GM18502 (cell line): ENCODE measurements around the gene PSD.
"Not testable (repeated sequence)": the region's sequence is repeated elsewhere in the genome, so short reads cannot be mapped to it uniquely, and the experiment has no call there.

Source experiments
- ATAC-seq: cut with Tn5 transposase; IDR thresholded peaks from one replicate; pipeline ENCODE4 v1.9.1; 2021; ENCODE audit warnings: mild to moderate bottlenecking; ENCODE audit not compliant: unreplicated experiment, poor library complexity

The PSD gene

DNA sequence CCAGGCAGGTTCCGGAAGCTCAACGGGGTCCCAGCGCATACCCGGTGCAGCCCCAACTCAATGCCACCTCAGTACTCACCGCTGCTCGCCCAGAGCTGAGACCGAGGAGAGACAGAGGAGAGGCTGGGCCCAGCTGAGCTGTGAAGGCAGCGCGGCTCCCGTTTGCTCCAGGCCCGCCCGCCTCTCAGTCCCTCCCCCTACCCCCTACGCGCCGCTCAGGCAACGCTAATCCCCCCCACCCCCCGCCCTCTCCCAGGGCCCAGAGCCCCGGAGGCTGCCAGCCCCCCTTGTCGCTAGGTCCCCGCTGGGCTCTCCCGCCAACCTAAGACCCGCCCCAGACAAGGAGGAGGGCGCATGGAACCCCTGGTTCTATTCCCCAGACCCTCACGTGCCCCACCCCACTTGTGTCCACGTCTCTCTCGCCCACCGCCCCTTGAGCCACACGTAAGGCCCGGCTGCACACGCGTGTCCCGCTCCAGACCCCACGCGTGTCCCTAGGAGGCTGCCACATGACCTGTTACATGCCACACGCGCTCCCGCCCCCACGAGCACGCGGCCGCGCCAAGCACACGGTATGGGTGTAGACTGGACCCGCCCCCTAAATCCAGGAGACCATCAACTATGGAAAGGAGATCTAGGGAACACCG is at the start of gene PSD:
Gene PSD (minus strand): TSS at position 164 of the 647 bp plus-strand sequence. CDS start 1,747 bp downstream, outside the sequence.
- no peak for ATAC-seq

GRCh38 chr10:102467971-102468438 is 49.4 kb upstream of the PSD start:
- no peak for ATAC-seq

GRCh38 chr10:102467318-102467717 is 48.7 kb upstream of the PSD start:
- ATAC-seq: no peak

GRCh38 chr10:102465466-102465865 is 46.9 kb upstream of the PSD start:
- ATAC-seq: no peak

GRCh38 chr10:102463983-102464382 is 45.4 kb upstream of the PSD start:
- ATAC-seq: no peak

DNA sequence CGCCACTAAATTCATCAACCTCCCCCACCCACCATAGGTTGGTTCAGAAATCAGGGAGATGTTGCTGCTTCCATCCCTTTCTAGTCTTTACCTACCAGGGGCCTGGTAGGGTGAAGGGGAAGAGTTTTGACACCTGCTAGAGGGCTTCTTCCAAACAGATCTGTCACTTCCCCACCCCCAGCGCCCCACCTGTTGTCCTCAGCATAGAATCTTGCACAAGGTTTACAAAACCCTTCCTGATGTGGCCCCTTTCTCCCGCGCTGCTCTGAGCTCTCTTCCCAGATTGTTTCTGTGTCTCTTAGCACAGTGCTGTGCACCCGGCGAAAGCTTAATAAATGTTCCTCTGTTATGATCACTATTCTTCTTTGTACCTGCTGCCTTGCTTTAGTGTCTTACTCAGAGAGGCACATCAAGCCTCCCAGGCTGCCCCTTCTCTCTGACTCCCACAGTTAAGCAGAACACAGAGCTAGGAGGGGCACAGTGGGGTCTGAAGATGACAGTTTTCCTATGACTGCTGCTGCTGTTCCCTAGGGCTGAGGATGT is 44.0 kb upstream of the PSD start:
- ATAC-seq: no peak

DNA sequence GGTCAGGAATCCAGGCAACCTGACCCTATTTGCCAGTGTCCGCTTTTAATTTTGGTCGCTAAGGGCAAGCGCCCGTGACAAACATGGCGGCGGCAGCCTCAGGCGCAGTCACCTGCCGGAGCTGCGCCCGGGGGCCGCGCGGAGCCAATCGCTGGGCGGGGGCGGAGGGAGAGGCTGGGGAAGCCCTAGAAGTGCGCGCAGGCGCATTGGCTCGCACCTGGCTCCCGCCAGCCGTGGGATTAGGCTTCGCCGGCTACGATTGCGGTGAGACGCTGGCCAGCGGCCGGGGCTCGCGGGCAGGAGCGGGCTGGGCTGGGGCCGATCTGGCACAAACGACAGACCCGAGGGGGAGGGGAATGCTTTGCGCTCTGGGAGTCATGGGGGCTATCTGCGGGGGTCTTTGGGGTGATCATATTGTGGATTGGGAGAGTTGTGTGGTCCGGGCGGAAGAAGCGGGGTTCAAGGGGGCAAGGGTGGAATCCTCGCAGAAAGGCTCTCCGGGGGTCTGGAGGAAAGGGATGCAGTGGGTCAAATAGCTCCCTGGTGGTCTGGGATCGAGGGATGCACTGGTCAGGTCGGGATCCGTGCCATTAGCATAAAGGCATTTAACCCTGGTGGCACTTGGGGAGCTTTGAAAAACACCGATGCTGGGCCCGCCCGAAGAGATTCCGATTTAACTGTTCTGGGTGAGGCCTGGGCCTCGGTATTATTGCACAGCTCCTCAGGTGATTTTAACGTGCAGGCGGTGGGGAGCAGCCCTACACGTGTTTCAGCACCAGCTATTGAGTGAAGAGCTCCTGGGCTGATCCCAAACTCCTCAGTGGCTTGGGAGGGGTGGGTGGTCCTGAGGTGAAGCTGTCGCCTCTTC is 42.8 kb upstream of the PSD start:
- peak; percentile 87 for ATAC-seq

- peak; percentile 11 for ATAC-seq
Measured at GRCh38 chr10:102460836-102461186, 42.2 kb upstream of the PSD start.

GRCh38 chr10:102458656-102459055 is 40.1 kb upstream of the PSD start:
- ATAC-seq: no peak

DNA sequence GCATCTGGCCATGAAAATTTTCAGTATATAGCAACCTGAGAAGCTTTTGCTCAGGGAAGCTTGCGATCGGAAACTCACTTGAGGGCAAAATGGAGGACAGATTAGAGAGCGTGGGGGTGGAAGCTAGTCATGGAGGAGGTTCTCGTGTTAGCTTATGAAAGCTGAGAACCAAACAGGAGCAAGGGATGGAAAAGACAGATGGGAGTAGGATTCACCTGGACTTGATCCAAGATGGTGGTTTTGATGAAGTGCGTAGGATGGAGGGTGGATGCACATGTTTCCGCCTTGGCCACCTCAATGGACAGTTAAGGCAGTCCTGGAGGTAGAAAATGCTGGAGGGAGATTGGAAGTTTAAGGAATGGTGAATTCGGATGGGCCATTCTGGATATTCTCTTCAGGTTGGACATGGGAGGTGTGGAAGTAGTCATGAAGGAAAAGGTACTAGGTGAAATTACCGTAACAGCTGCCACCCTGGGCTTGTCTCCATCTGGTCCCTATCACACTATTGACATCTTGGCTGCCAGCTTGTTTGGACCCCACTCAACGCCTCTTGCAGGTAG is 39.1 kb upstream of the PSD start:
- ATAC-seq: no peak

DNA sequence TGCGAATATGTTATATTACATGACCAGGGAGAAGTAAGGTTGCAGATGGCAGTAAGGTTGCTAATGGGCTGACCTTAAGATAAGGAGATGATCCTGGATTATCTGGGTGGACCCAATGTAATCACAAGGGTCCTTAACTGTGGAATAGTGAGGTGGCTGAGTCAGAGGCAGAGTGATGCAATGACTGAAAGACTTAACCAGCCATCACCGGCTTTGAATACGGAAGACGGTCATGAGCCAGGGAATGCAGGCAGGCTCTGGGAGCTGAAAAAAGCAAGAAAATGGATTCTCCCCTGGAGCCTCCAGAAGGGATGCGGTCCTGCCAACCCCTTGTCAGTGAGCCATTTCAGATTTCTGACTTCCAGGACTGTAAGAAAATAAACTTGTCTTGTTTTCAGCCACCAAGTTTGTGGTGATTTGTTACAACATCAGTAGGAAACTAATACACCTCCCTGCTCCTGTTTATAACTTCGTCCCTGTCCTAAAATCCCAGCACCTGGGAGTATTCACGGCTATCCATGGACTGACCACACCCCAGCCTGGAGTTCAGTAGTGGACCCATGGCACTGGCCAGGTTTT is 37.4 kb upstream of the PSD start:
- no peak for ATAC-seq

- not testable (repeated sequence) for ATAC-seq
Measured at GRCh38 chr10:102454662-102455487, 36.3 kb upstream of the PSD start.

DNA sequence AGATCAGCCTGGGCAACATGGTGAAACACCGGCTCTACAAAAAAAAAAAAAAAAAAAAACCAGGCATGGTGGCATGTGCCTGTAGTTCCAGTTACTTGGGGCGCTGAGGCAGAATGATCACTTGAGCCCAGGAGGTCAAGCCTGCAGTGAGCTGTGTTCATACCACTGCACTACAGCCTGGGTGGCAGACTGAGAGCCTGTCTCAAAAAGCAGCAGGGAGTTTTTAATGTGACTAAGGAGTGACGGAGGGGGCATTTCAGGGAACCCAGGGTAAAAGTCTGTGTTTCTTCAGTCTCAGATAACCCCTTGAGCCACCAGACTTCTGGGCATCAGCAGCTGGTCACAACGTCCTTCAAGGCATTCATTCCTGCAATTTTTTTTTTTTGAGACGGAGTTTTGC is 34.9 kb upstream of the PSD start:
- no peak for ATAC-seq

GRCh38 chr10:102452672-102453340 is 34.2 kb upstream of the PSD start:
- no peak for ATAC-seq

DNA sequence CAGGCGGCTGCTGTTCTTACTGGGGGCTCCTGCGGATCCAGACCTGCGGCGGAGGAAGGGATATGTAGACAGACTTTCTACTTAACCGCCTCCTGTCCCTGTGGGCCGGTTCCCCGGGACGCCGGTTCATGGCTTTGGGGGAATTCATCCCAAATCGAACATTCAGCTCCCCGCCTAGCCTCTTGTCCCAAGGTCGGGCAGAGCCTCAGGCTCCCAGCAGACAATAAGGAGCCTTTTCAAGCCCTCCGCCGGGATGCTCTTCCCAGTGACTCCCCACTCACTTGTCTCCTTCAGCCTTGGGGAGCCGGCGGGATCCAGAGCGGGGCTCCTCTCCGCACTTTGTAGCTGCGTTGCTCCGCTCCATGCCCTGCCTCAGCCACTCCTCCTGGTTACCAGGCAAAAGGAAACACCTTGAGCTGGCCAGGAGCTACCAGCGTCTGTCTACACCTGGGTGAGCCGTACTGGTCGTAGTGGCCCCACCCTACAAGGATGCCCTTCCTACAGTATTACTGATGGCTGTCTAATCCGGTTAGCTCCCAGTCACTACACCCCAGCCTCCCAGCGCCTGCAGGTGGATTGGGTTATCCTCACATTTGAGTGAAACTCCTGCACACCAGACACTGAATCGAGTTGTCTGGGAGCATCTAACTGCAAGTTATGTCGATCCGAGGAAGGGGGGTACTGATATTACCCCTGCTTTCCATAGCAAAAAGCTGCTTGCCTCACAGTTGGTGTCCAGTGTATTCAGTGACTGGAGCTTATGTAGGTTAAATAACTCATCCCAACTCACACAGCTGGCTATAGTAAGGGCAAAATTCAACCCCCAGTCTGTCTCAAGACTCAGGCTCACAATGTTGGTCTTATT is 32.8 kb upstream of the PSD start, which contains the start of gene C10orf95:
Gene C10orf95 (minus strand): TSS at position 439 of the 865 bp plus-strand sequence. CDS start 450 bp downstream, outside the sequence.
- no peak for ATAC-seq

DNA sequence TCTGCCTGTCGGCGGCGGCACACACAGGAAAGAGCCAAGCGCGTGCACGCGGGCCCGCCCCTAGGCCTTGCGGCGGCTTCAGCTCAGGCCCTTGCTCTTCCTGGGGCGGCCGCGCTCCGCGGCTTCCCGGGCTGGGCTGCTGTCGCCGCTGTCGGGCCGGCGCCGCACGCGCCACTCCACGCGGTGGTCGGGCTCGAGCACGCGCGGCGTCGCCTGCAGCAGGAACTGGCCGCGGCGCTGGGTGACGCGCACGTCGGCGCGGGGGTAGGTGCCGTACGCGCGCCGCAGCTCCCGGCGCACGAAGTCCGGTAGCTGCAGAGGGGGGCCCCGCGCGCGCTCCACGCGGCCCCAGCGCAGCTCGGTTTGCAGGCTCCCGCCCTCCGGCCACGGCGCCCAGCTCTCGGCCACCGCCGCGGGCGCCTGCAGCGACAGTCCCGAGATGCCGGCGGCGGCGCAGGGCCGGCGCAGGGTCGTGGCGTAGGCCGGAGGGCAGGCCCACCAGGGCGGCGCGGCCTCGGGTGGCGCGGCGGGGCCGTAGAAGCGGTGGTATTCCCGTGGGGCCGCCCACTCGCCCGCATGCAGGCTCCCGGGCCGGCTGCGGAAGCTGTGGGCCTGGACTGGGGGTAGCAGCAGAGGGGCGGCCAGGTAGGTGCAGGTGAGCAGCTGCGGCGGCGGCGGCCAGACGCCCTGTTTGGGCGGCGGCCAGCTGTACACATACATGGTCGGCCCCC is 32.0 kb upstream of the PSD start:
- ATAC-seq: peak; percentile 76

DNA sequence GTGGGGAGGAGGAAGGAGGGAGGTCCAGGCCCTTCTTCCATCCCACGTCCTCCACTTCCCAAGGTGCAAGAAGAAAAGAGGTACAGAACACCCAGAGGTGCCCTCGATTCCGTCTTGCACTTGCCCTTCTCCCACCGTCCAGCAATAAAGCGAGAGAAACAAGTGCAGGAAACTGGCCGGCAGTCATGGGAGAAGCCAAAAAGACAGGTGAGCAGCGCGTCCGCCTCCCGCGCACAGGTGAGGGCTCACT is 31.5 kb upstream of the PSD start:
- ATAC-seq: peak; percentile 3
